ENCODE results near the gene NEB. TPM values are rescaled to one million over a fixed set of nuclear protein-coding genes. Genes with fewer than 3 reads are reported as not detected.

NEB gene
- total and polyA plus RNA-seq, 2 experiments from 2014 or later: 0.40 to 1.2 TPM

DNA sequence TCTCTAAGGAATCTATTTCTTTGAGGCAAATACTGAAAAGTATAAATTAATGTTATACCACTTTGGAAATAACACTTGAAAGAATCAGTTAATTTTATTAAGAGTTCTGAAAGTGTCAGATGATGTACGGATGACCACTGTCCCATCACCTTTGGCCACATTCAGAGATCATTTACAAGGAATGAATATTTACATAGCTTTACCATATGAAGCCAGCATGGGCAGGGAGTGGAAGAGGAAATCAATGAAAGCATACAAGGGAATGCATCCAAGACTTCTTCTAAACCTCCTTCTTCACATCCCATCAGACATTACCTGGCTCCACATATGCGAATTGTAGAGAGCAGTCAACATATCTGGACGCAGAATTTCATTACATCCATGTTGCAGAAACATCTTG is 201.1 kb downstream of the NEB start:
- H3K4me1 ChIP-seq (ENCODE audit: low read depth): no peaks in the 10 kb centered on the region
- H3K36me3 ChIP-seq: no peaks in the 10 kb centered on the region
- TF ChIP-seq, protein P1, sequence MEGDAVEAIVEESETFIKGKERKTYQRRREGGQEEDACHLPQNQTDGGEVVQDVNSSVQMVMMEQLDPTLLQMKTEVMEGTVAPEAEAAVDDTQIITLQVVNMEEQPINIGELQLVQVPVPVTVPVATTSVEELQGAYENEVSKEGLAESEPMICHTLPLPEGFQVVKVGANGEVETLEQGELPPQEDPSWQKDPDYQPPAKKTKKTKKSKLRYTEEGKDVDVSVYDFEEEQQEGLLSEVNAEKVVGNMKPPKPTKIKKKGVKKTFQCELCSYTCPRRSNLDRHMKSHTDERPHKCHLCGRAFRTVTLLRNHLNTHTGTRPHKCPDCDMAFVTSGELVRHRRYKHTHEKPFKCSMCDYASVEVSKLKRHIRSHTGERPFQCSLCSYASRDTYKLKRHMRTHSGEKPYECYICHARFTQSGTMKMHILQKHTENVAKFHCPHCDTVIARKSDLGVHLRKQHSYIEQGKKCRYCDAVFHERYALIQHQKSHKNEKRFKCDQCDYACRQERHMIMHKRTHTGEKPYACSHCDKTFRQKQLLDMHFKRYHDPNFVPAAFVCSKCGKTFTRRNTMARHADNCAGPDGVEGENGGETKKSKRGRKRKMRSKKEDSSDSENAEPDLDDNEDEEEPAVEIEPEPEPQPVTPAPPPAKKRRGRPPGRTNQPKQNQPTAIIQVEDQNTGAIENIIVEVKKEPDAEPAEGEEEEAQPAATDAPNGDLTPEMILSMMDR (IDR thresholded peaks at IDR 0.05; ENCODE audit: low read depth, low read length): no peak
- H3K27me3 ChIP-seq: no peaks in the 10 kb centered on the region
- H3K4me3 ChIP-seq: no peak overlapping the region
- no peak for DNase-seq (ENCODE audit: low read depth in 1 of 2, low spot score in 1 of 2)
- no peaks in the 10 kb centered on the region for H3K9me3 ChIP-seq (ENCODE audit: low read depth)
- H3K27ac ChIP-seq: no peak overlapping the region

DNA sequence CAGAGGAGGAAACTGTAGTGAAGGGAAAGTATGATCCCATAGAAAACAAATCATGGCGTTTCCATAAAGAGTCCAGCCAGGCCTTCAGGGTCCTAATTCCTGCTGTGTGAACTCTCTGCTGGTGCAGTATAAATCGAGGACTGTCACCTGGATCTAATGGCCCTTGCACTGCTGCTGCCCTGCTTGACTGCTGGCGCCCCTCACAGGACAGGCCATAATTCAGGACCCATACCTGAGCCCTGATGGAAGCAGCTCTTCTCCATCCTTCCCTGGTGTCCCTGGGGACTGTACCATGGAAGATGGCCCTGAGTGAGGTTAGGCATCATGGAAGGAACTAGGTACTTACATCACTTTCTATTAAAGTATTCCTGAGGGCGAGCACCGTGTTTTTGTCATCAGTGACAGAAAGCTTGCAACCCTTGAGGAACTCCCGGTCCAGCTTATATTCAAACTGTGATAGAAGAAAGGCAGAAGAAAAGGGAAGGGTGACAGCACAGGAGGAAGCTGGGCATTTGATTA is 207.6 kb downstream of the NEB start:
- Histone ChIP-seq H3K4me3 (no peak overlapping the region), H3K9me3 (ENCODE audit: low read depth) (no peaks in the 10 kb centered on the region), H3K36me3 (no peaks in the 10 kb centered on the region), H3K4me1 (ENCODE audit: low read depth) (no peaks in the 10 kb centered on the region), H3K27me3 (no peaks in the 10 kb centered on the region), H3K27ac (no peak overlapping the region)
- TF ChIP-seq, protein P1 (IDR thresholded peaks at IDR 0.05; ENCODE audit: low read depth, low read length): no peak
- DNase-seq (ENCODE audit: low read depth in 1 of 2, low spot score in 1 of 2): no peak

DNA sequence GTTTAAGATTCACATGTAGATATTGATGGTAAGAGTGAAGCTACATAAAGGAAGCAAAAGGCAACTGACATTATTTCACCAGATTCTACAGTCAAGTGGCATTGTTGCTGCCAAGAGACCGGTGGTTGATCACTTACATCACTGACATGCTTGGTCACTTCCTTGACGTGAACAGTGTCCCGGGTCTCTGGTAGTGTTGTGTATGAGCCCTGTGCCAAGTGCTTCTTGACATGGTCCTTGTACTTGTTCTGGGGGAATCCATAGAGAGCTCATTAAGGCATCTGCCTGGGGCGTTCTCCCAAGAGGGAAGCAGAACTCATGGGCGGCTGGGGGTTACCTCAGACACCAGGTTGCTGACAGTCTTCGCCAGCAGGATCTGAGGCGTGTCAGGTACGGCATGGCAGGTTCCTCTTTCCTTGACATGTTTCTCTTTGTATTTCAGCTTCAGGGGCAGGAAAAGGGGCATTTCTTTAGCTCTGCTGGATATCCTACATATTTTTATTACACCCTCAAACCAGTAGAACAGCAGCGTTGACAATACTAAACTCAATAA is 208.4 kb downstream of the NEB start:
- H3K36me3 ChIP-seq: no peaks in the 10 kb centered on the region
- TF ChIP-seq, protein P1 (IDR thresholded peaks at IDR 0.05; ENCODE audit: low read depth, low read length): no peak
- no peaks in the 10 kb centered on the region for H3K9me3 ChIP-seq (ENCODE audit: low read depth)
- DNase-seq (ENCODE audit: low read depth in 1 of 2, low spot score in 1 of 2): no peak
- H3K27ac ChIP-seq: no peak overlapping the region
- no peaks in the 10 kb centered on the region for H3K4me1 ChIP-seq (ENCODE audit: low read depth)
- H3K27me3 ChIP-seq: no peaks in the 10 kb centered on the region
- H3K4me3 ChIP-seq: no peak overlapping the region

DNA sequence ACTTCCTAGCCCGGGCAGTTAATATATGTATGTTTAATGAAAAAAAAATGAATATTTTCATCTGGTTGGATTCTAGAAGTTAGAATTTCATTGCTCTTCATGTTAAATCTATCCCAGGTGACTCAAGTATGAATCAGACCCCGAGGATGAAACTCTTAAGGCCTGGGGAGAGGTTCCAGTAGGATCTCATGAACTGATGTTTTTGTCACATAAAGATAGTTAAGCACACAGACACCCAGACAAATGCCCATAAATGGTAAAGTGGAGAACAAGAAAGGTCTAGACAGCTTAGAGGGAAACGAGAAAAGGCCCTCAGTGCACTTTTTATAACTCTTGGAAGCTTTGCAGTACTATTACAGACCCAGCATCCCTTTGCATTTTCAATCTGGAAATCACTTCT is 210.4 kb downstream of the NEB start:
- H3K4me1 ChIP-seq (ENCODE audit: low read depth): no peaks in the 10 kb centered on the region
- no peak for DNase-seq (ENCODE audit: low read depth in 1 of 2, low spot score in 1 of 2)
- H3K9me3 ChIP-seq (ENCODE audit: low read depth): no peaks in the 10 kb centered on the region
- H3K27ac ChIP-seq: no peak overlapping the region
- no peaks in the 10 kb centered on the region for H3K27me3 ChIP-seq
- H3K4me3 ChIP-seq: no peak overlapping the region
- no peaks in the 10 kb centered on the region for H3K36me3 ChIP-seq
- TF ChIP-seq, protein P1 (IDR thresholded peaks at IDR 0.05; ENCODE audit: low read depth, low read length): no peak

DNA sequence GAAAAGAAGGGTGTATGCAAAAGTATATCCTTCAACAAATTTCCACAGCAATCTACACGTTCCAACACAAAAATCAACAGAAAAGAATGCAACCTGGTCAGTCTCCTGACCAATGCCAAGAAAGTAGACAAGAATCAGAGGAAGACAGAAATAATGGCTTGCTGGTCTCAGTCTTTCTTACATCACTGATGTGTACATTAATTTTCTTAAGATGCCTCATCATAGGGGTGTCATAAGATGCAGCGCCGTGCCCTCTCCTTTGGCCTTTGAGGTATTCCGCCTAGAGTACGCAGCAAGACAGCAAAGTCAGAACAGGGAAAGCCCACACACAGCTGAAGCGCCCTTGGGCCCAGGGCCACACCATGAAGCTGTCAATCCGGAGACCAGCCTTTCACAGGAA is 211.7 kb downstream of the NEB start:
- Histone ChIP-seq H3K36me3 (no peaks in the 10 kb centered on the region), H3K27me3 (no peaks in the 10 kb centered on the region), H3K9me3 (ENCODE audit: low read depth) (no peaks in the 10 kb centered on the region), H3K4me1 (ENCODE audit: low read depth) (no peaks in the 10 kb centered on the region), H3K27ac (no peak overlapping the region), H3K4me3 (no peak overlapping the region)
- TF ChIP-seq, protein P1 (IDR thresholded peaks at IDR 0.05; ENCODE audit: low read depth, low read length): no peak
- DNase-seq (ENCODE audit: low read depth in 1 of 2, low spot score in 1 of 2): no peak
